Smooth muscle cell (in vitro differentiated cells): Measurements from ENCODE around the gene GPR108. TPM values are rescaled to one million over a fixed set of nuclear protein-coding genes. Genes with fewer than 3 reads are reported as not detected.

ENCODE experiments used
- DNase-seq: peaks from one replicate; lab custom pipeline; 2025; ENCODE audit not compliant: unreplicated experiment; lab: John Stamatoyannopoulos, UW
- H2AFZ ChIP-seq: fragments of 200-600 bp; sonication (generic); 2 replicates; pipeline ENCODE4 v1.6.0; 2016; ENCODE audit warnings: antibody characterized with exemption, low read depth, mild to moderate bottlenecking
- H3F3A ChIP-seq: fragments of 200-600 bp; sonication (generic); 2 replicates; pipeline ENCODE4 v1.6.0; 2017; ENCODE audit warnings: antibody characterized with exemption, low read depth
- H3K27ac ChIP-seq: fragments of 200-600 bp; sonication (generic); 2 replicates; pipeline ENCODE4 v1.5.1; 2016; ENCODE audit warnings: low read depth, mild to moderate bottlenecking
- H3K27me3 ChIP-seq: fragments of 200-600 bp; sonication (generic); 2 replicates; pipeline ENCODE4 v1.6.1; 2016; ENCODE audit warnings: low read depth, mild to moderate bottlenecking
- H3K36me3 ChIP-seq: fragments of 200-600 bp; sonication (generic); 2 replicates; pipeline ENCODE4 v1.5.1; 2016; ENCODE audit warnings: low read depth
- H3K4me1 ChIP-seq: fragments of 200-600 bp; sonication (generic); 2 replicates; pipeline ENCODE4 v1.5.1; 2016; ENCODE audit warnings: low read depth
- H3K4me2 ChIP-seq: fragments of 200-600 bp; sonication (generic); 2 replicates; pipeline ENCODE4 v1.6.0; 2016; ENCODE audit warnings: mild to moderate bottlenecking
- H3K4me3 ChIP-seq: fragments of 200-600 bp; sonication (generic); 2 replicates; pipeline ENCODE4 v1.5.1; 2016; ENCODE audit warnings: mild to moderate bottlenecking
- H3K79me2 ChIP-seq: fragments of 200-600 bp; sonication (generic); 2 replicates; pipeline ENCODE4 v1.6.0; 2016; ENCODE audit warnings: low read depth, mild to moderate bottlenecking
- H3K9ac ChIP-seq: fragments of 200-600 bp; sonication (generic); 2 replicates; pipeline ENCODE4 v1.6.0; 2016; ENCODE audit warnings: low read depth
- H3K9me3 ChIP-seq: fragments of 200-600 bp; sonication (generic); replicated peaks from 2 replicates; pipeline ENCODE4 v1.5.1; 2016; ENCODE audit warnings: low read depth
- H4K20me1 ChIP-seq: fragments of 200-600 bp; sonication (generic); 2 replicates; pipeline ENCODE4 v1.6.0; 2016; ENCODE audit warnings: low read depth
- WGBS: methylation state at CpG from one replicate; pipeline ENCODE4 v1.1.7; 2016; ENCODE audit warnings: low lambda C conversion rate; 5-methylcytosine and 5-hydroxymethylcytosine counted together
- polyA plus RNA-seq: library from polyadenylated mRNA; unstranded; fragments of >200 nt; fragmentation: Nextera tagmentation; extraction: Ambion mirVana; gene quantifications from 2 replicates; pipeline ENCODE4 v1.2.1, GENCODE V29; 2016
- total RNA-seq: library from RNA; depleted of rRNA; stranded (reverse); fragments of >200 nt; gene quantifications from 2 replicates; pipeline ENCODE4 v1.2.3, GENCODE V29; 2014
- TF ChIP-seq, protein P1 (sequence below): fragments of 200-600 bp; sonication (generic); IDR thresholded peaks from 2 replicates; pipeline ENCODE4 v1.5.1; 2017; ENCODE audit warnings: borderline replicate concordance, mild to moderate bottlenecking, antibody characterized with exemption; ENCODE audit not compliant: insufficient read depth, poor library complexity, severe bottlenecking

The GPR108 gene
- total and polyA plus RNA-seq, 2 experiments from 2014 or later = 34.4 to 62.1 TPM

- H3K9ac ChIP-seq = no peak overlapping the region
- no peaks in the 10 kb centered on the region for H4K20me1 ChIP-seq
- no peak overlapping the region for H3K27ac ChIP-seq
- H3K4me1 ChIP-seq = no peaks in the 10 kb centered on the region
- DNase-seq = no peak
- no peak overlapping the region for H2AFZ ChIP-seq
- no peaks in the 10 kb centered on the region for H3K9me3 ChIP-seq
- 87% methylated on average over 3 of the region's 3 CpGs for WGBS
- no peaks in the 10 kb centered on the region for H3F3A ChIP-seq
- no peaks in the 10 kb centered on the region for H3K36me3 ChIP-seq
- no peaks in the 10 kb centered on the region for H3K79me2 ChIP-seq
- H3K27me3 ChIP-seq = peaks cover 36% of the 10 kb centered on the region
- no peak overlapping the region for H3K4me2 ChIP-seq
- TF ChIP-seq, protein P1, sequence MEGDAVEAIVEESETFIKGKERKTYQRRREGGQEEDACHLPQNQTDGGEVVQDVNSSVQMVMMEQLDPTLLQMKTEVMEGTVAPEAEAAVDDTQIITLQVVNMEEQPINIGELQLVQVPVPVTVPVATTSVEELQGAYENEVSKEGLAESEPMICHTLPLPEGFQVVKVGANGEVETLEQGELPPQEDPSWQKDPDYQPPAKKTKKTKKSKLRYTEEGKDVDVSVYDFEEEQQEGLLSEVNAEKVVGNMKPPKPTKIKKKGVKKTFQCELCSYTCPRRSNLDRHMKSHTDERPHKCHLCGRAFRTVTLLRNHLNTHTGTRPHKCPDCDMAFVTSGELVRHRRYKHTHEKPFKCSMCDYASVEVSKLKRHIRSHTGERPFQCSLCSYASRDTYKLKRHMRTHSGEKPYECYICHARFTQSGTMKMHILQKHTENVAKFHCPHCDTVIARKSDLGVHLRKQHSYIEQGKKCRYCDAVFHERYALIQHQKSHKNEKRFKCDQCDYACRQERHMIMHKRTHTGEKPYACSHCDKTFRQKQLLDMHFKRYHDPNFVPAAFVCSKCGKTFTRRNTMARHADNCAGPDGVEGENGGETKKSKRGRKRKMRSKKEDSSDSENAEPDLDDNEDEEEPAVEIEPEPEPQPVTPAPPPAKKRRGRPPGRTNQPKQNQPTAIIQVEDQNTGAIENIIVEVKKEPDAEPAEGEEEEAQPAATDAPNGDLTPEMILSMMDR = no peak
- no peak overlapping the region for H3K4me3 ChIP-seq
These were observed 29.0 kb downstream of the GPR108 start for GRCh38 chr19:6708346-6708745.

GRCh38 chr19:6707658-6708018, 29.7 kb downstream of the GPR108 start:
- DNase-seq = no peak

DNA sequence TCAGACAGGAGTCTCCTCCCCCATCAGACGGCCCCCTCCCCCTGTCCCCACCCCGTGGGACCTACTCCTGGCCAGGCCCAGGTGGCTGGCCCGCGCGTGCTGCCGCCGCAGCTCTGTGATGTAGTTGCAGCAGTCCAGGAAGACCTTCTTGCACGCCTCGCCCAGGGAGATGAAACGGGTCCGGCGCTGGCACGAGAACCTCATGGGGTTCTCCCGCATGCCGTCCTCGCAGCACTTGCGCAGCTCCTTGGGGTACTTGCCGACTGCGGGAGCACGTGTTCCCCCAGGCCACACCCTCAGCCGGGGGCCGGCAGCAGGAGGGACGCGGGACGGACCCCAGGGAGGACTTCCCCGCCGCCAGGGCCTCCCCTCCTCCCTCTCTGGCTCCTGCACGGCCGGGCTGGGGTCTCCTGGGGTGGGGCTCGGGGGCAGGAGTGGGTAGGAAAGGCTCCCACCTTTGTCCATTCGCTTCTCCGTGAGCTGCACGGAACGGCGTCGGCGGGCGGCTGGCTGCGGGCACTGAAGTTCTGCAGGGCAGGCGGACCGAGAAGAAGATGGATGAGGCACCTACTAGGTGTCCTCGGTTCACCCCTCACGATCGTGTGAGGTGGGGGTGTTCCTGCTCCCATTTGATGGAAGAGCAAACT, 30.2 kb downstream of the GPR108 start:
- Histone ChIP-seq H3K9ac (no peak overlapping the region), H3K27me3 (peaks cover 36% of the 10 kb centered on the region), H3K4me1 (no peaks in the 10 kb centered on the region), H2AFZ (no peak overlapping the region), H3K36me3 (no peaks in the 10 kb centered on the region), H3K27ac (no peak overlapping the region), H3K4me3 (no peak overlapping the region), H4K20me1 (no peaks in the 10 kb centered on the region), H3K9me3 (no peaks in the 10 kb centered on the region), H3K79me2 (no peaks in the 10 kb centered on the region), H3K4me2 (no peak overlapping the region), H3F3A (no peaks in the 10 kb centered on the region)
- DNase-seq = no peak
- WGBS = 91% methylated on average over 26 of the region's 44 CpGs
- TF ChIP-seq, protein P1 = no peak

More at GRCh38 chr19:6707658-6708018, 29.7 kb downstream of the GPR108 start:
- peaks cover 36% of the 10 kb centered on the region for H3K27me3 ChIP-seq
- no peak overlapping the region for H3K4me2 ChIP-seq
- TF ChIP-seq, protein P1 = no peak
- H3K4me1 ChIP-seq = no peaks in the 10 kb centered on the region
- H3K36me3 ChIP-seq = no peaks in the 10 kb centered on the region
- no peaks in the 10 kb centered on the region for H3K9me3 ChIP-seq
- H3K9ac ChIP-seq = no peak overlapping the region
- H3K79me2 ChIP-seq = no peaks in the 10 kb centered on the region
- H4K20me1 ChIP-seq = no peaks in the 10 kb centered on the region
- H3F3A ChIP-seq = no peaks in the 10 kb centered on the region
- no peak overlapping the region for H2AFZ ChIP-seq
- no peak overlapping the region for H3K4me3 ChIP-seq
- H3K27ac ChIP-seq = no peak overlapping the region
- 87% methylated on average over 16 of the region's 16 CpGs for WGBS

DNA sequence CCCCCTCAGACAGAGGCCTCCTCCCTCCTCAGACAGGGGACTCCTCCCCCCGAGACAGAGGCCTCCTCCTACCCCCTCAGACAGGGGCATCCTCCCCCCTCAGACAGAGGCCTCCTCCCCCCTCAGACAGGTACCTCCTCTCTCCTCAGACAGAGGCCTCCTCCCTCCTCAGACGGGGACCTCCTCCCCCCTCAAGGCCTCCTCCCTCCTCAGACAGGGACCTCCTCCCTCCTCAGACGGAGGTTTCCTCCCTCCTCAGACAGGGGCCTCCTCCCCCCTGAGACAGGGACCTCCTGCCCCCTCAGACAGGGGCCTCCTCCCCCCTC, 30.8 kb downstream of the GPR108 start:
- no peak overlapping the region for H3K4me2 ChIP-seq
- no peaks in the 10 kb centered on the region for H3K9me3 ChIP-seq
- DNase-seq = no peak

More for the DNA sequence above, 30.8 kb downstream of the GPR108 start:
- Histone ChIP-seq H3K27ac (no peak overlapping the region), H3K36me3 (no peaks in the 10 kb centered on the region), H4K20me1 (no peaks in the 10 kb centered on the region), H3K4me3 (no peak overlapping the region), H3K27me3 (peaks cover 31% of the 10 kb centered on the region), H2AFZ (no peak overlapping the region), H3K9ac (no peak overlapping the region), H3F3A (no peaks in the 10 kb centered on the region), H3K79me2 (no peaks in the 10 kb centered on the region), H3K4me1 (no peaks in the 10 kb centered on the region)
- WGBS = 86% methylated on average over 1 of the region's 3 CpGs
- TF ChIP-seq, protein P1 = no peak
